Activated naive CD8-positive, alpha-beta T cell treated with anti-CD3 and anti-CD28 coated beads, Interleukin-2, amount 50 U/mL, for 16 hours (primary cell): Measurements from ENCODE around the gene BUB1B.

Experiments used
- DNase-seq: peaks from one replicate; pipeline ENCODE4 v3.0.0-alpha.2; 2020; ENCODE audit warnings: low read depth, low spot score

BUB1B gene

DNA sequence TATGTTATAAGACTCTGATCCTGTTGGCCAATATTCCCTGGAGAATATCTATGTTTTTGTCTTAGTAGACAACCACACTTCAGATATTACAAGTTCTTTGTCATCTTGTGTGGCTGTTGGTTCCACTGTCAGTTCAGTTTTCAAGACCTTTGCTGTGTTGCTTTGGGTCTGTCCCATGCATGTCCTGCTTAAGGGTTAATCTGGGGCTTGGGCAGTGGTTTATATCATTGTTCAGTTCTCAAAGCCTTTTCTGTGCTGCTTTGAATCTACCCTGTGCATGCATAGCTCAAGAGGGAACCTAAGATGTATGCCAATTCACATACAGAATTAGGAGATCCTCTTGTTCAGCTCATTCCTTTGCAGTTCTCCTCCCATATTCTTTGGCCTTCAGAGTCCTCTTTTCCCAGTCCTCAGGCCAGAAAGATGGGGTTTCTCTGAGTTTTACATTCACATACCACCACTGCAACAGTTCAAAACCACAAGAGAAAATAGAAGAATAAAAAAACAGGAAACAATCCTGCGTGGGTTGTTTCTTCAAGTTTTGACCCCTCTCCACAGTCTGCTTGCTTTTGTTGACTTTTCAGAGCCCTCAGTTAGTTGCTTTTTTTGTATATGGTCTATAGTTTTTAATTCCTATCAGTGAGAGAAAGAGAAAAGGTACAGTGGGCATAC, 21.6 kb downstream of the BUB1B start:
- DNase-seq, result no peak

DNA sequence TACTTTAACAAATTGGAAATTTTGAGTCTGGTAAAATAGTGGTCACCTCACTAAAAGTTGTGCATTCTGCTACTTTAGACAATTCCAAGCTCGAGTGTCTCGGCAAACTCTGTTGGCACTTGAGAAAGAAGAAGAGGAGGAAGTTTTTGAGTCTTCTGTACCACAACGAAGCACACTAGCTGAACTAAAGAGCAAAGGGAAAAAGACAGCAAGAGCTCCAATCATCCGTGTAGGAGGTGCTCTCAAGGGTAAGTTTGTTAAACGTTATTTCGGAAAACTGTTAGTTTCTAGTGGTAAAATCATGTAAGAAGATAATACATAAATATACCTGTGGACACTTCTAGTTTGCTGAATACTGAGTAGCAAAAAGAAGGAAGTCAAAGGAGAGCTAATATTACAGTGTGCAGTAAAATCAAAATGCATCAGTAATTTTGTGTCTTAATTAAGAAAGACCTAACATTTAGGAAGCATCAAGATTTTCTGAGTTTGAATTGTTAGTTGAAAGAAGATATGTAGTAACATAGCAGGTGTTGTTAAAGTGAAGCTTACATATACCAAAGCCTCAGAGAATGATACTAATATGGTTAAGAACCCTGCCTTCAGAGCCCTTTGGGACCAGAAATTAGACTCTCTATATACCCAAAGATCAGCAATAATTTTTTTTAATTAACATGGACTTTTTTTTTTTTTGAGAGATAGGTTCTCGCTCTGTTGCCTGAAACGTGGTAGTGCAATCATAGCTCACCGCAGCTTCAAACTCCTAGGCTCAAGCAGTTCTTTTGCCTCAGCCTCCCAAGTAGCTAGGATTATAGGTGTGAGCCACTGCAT, 23.0 kb downstream of the BUB1B start:
- DNase-seq, result no peak

DNA sequence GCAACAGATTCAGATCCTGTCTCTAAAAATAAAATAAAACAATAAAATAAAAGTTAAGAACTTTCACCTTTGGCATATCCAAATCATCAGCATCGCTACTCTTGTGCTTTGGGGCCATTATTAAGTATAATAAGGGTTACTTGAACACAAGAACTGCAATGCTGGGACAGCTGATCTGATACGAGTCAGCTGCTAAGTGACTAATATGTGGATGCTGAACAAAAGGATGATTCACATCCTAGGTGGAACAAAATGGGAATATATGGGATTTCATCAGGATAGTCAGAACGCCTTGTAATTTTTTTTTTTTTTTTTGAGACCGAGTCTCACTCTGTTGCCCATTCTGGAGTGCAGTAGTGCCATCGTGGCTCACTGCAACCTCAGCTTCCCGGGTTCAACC, 29.7 kb downstream of the BUB1B start:
- DNase-seq, result no peak

DNA sequence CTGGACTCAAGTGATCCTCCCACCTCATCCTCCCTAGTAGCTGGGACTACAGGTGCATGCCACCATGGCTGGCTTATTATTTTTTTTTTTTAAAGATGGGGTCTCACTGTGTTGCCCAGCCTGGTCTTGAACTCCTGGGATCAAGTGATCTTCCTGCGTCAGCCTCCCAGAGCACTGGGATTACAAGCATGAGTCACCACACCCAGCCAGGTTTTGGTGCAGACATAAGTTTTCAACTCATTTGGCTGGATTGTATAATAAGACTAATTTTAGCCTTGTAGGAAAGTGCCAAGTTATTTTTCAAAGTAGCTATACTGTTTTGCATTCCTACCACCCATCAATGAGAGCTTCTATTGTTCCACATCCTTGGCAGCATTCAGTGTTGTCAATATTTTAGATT, 32.1 kb downstream of the BUB1B start:
- no peak for DNase-seq

DNA sequence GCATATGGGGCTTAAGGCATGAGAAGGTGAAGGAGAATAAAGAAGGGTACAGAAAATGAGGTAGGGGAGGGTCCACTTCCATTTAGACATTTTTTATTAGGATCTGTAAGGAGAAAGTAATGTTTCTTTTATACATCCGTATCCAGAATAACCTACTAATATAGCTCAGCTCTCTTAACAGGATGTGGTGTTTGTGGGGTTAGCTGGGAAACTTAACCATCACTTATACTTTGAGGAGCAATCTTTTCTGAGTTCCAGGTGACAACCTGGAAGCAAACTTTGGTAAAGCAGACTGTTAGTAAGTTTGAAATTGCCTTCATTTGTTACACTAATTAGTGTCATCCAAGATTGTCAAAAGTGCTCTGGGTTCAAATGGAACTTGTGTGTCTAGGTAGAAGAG, 36.6 kb downstream of the BUB1B start:
- no peak for DNase-seq

DNA sequence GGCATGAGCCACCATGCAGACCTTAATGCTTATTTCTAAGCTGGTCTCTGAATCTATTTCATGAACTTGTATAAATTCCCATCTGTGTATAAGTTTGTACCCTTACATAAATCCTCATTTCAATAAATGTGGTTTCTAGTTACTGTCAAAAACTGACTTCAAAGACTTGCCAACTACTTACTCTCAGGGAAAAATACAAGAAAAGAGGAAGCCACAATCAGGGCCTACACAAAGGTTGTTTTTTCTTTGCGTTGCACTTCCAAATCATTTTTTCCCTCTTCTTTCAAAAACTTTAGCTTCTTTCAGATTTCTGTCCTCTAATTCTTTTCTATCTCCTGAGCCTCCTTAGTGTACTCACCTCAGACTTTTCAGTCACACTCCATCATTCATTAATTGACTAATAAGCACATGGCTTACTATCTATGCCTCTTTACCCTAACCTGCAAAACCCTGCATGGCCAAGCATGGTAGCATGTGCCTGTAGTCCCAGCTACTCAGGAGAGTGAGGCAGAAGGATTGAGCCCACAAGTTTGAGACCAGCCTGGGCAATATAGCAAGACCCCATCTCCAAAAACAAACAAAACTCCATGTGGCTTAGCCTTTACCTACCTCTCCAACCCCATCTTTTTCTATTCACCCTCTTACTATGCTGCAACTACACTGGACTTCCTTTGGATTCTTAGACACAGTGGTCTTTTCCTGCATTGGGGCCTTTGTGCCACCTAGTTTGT, 37.7 kb downstream of the BUB1B start:
- no peak for DNase-seq

DNA sequence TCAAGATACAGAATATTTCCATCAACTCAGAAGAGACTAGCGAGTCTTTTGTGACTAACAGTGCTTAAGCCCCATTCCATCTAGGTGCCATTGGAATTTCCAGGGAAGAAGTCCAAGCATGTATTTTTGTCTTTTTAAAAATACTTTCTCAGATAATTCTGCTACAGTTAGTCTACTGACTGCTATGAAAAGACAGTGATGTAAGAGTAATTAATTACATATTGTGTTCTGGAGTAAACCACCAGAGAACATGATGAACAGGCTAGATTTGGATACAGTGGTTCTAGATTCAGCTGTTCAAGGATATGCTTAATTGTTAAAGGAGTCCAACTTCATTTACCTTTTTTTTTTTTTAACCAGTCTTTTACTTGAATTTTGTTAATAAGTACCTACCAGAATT, 43.2 kb downstream of the BUB1B start:
- no peak for DNase-seq

DNA sequence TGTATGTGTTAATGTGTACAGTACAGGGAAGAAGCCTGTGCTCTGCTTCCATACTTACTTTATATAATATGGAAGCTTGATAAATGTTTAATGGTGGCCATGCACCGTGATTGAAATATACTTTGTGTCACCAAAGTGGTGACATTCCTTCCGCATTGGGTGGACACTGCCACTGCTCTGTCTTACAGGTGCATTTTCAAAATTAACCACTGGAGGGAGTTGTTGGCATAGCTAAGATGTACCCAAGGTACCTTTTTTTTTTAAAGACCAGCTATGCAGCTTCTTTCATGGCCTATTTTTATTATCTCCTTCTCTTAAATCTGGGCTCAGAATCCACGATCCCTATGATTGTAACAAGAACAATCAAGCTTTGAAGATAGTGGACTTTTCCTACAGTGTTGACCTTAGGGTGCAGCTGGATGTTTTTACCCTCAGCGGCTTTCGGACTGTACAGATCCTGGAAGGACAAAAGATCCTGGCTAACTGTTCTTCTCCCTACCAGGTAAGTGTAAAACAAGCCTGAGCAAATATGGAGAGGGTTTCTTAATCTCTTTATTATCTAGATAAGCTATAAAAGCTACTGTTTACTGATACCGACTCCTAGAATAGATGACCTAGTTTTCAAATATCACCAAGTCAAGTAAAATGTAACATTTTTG, 56.4 kb downstream of the BUB1B start:
- DNase-seq, result no peak

DNA sequence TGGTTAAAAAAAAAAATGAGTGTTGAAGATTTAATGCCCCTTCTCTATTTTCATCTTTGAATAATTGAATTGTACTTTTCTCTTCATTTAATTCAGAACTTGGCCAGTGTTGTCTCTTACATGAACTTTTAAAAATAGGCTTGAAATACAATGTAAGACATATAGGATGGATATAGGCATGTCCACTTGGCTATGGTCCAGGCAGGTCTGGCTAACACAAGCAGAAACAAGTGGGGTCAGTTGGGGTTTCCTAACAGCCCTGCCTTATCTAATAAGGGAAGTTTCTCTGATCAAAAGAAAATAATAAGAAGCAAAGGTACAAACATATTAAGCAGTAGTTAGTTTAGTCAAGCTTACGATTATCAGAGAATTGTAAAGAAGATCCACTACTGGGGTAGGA, 58.9 kb downstream of the BUB1B start:
- no peak for DNase-seq

DNA sequence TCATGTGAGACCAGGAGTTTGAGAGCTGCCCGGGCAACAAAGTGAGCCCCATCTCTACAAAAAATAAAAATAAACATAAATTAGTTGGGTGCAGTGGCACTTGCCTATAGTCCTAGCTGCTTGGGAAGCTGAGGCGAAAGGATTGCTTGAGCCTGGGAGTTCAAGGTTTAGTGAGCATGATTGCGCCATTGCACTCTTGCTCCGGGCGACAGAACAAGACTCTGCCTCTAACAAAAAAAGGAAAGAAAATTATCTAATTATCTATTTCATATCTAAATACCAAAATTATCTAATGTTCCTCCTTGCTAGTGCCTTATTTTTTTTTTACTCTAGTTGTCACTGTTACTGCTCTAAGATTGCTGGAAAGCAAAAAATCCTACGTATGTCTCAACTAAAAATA, 61.3 kb downstream of the BUB1B start:
- no peak for DNase-seq

DNA sequence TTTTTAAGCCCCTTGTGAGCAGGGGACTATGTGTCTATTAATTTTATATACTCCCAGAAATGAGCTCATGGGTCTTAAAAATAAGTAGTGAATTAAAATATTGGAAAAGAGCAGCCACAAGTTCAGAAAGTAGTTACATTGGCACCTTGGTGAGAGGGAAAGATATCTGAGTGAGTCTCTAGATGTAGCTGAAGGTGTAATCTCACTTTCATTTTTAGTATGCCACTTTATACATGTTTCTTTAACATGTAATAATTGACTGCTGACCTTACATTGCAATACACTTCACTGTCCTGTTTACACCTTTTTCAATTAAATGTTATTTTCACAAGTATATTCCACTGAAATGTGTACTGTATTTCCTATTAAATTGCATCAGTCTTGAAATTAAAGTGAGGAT, 65.9 kb downstream of the BUB1B start:
- DNase-seq, result no peak

DNA sequence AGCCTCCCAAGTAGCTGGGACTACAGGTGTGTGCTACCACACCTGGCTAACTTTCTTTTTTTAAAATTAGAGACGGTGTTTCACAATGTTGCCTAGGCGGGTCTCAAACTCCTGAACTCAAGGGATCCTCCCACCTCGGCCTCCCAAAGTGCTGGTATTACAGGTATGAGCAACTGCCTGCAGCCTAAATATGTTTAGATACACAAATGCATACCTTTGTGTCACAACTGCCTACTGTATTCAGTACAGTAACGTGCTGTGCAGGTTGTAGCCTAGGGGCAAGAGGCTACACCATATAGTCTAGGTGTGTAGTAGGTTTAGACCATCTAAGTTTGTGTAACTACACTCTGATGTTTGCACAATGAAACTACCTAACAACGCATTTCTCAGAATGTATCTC, 68.4 kb downstream of the BUB1B start:
- no peak for DNase-seq

DNA sequence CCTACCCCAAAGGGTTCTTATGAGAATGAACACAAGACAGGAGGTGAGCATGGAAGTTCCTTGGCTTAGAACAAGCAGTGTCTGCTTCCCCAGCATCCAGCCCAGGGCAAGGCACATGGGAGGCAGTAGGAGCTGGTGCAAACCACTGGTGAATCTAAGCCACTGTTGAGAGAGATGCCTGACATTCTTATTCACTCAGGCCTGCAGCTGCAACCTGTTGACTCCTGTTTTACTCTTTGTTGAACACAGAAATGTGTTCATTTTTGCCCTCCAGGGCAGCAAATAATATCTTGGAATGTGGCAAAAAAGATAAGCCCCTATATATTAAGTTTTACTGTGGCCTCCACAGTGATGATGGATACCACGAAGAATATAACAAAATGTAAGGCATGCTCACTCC, 69.1 kb downstream of the BUB1B start:
- no peak for DNase-seq

DNA sequence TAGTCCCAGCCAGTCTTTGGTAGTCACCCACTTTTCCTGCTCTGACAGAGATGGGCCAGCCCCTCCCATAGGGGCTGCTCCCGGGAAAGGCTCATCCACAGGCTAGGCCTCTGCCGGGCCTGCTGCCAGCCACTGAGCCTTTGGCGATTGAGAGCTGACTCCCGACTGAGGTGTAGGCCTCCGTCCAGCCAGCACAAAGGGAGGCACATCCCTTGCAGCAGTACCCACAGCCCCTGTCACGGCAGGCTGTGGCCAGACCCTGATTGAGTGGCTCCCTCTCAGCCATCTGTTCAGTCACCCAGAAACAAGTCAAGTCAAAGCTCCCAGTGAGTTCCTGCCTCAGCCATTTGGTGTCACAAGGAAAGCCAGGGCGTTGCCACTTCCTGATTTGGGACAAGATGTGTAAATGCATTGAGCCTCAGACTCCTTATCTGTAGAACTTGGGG, 71.8 kb downstream of the BUB1B start:
- DNase-seq, result no peak

DNA sequence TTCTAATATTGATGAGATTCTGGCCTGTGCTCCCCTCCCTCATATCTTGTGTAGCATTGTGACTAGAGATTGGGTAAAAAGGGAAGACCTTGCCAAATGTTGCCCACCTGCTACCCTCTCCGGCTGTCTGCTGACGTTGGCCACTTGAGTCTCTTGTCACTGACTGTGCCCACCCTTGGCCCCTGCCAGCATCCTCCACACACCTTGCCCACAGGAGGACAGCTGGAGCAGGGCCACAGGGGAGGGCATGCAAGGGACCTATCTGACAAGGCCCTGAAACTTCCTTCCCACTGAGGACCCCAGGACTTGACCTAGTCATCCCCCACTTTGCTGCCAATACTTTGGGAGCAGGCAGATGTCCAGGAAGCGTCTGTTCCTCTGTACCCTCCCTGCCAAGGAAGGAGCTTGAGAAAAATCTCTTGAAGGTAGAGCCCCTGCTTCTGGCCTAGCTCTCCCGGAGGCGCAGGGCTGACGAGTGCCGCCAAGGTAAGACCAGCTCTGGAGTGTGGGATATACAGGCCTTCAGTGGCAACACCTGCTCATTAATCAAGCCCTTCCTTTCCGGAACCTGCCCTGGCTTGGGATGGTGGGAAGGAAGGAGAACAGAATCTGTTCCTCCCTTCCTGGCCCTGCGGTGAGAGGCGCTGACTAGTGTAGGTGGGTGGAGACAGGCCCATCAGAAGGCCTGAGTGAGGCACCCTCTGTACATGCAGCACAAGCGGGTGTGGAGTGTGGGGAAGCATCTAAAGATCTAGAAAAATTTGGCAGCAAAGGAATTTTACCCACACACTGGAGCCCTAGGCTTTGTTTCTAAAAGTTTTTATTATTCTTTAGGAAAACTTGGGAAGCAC, 73.1 kb downstream of the BUB1B start:
- no peak for DNase-seq

DNA sequence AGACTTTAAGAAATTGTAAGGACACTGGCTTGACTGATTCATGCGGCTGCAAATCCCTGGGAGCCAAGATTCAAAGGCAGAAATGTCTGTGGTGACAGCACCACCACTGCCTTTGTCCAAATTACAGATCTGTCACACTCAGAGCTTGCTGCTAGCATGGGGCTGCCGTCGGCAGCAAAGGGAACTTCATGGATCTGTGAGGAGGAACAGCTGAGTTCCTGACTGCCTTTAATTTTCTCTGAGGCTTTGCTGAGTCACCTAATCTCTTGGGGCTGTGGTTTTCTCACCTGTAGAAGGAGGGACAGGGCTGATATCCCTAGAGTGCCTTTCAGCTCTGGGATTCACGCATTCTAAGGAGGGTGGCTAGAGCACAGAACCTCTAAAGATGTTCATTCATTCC, 73.9 kb downstream of the BUB1B start:
- DNase-seq, result no peak

DNA sequence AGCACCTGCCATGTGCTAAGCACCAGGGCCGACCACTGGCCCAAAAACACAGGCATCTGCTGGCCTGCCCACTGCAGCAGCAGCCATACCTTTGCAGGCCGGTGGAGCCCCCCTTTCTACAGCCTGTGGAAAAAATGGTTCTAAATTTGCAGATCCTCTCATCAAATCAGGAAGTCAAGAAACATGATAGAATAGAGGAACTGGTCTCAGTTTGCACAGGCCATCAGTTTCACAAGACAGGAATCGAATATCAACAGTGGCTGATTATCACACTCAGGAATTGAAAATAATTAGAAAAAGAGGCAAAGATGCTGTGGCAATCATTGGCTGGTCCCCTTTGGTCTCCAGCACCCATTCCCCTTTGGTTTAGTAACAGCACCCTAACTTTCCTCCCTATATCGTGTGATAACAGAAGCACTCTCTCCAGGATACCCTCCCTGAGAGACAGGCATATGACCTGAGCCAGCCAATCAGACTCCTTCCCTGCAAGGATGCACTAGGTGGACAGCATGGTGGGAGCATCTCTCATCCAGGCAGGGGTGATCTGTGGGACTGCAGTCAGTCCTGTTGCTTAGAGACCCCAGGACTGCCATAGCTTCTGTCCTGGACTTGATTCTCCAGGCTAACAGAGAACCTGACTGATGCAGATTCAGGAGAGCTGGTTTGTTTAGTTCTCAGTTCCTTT, 74.5 kb downstream of the BUB1B start:
- no peak for DNase-seq

DNA sequence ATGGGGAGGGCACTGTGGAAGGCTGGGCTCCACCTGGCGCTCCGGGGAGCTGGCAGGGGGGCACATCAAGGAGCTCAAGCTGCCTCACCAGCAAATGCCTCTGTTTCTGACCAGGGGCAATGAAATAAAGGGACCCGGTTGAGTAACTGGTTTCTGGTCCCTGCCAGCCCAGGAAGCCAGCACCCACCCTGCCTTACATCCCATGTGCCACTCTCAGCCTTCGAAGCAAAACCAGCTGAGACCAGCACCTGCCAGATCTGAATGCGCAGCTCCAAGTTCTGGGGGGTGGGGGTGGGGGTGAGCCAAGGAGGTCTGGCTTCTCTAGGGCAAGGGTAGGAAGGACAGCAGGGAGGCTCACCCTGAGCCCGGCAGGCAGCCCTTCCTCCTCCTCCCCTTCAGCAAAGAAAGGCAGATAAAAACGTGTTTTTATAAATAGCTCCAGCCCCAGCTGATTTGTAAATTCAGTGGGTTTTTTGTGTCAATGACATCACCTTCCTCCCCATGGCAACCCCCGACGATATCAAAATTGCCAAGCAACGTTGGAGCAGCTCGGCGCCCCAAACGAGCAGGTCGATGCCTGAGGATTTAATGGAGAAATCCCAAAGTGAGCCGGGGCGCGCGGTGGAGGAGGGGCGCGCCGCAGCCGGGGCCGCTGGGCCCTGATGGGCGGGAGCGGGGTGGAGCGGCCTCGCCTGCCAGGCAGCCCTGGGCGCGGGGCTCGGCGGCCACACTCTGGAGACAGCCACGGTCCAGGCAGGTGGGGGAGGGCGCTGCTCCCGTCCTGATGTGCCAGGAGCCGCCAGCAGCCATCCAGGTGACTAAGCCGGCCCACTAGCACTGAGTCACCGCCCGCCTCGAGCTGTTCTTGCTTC, 77.9 kb downstream of the BUB1B start, which contains the start of gene PAK6:
Gene PAK6 (plus strand): TSS at position 532 of the 872 bp plus-strand sequence. CDS start 25,723 bp downstream, outside the sequence.
- no peak for DNase-seq

DNA sequence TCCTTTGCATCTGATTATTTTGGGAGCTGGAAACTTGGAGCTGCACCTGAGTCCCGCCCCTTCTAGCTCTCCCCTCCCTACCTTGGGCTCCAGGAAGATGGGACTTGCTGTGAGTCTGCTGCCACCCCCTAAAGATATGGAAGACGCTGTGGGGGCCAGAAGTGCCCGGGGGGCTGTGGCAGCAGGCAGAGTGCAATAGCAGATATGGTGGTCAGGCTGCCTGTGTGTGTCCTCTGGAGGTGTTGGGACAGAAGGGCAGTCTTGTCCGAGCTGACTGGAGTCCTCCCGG, 78.5 kb downstream of the BUB1B start:
- no peak for DNase-seq
